GM18520 (cell line): ENCODE measurements around the gene ITPR2.
"Not testable (repeated sequence)": the region's sequence is repeated elsewhere in the genome, so short reads cannot be mapped to it uniquely, and the experiment has no call there.

Source experiments
- ATAC-seq: cut with Tn5 transposase; IDR thresholded peaks from one replicate; pipeline ENCODE4 v1.9.1; 2021; ENCODE audit not compliant: unreplicated experiment

ITPR2 gene

DNA sequence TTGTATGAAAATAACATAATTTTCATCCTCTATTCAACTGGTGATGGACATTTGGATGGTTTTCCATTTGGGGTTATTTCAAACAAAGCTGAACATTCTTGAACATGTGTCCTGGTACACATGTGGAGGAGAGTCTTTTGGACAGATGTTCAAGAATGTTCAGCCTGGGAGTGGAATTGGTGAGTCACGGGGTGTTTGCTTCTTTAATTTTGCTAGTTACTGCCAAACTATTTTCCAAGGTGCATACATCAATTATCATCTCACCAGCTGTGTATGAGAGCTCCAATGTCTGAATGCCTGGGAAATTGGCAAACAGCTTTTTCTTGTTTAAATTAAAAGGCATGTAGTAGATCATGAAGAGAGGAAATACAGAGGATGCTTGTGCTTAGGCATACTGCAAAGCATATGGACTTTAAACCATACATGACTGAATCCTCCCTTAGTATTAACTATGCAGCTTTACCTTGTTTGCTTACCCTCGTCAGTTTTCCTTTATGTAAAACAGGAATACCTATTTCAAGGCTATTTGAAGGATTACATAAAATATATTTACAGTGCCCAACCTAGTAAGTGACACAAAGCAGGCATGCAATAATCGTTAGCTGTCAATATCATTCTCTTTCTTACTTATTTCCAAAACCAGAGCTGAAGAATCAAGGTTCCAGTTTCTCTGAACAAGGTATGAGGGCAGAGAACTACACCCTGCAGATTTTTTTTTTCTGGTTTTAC is 152.1 kb downstream of the ITPR2 start:
- ATAC-seq, result no peak

- ATAC-seq, result no peak
Measured at GRCh38 chr12:26678697-26679660, 154.0 kb downstream of the ITPR2 start.

- ATAC-seq, result not testable (repeated sequence)
Measured at GRCh38 chr12:26671487-26671886, 161.5 kb downstream of the ITPR2 start.

DNA sequence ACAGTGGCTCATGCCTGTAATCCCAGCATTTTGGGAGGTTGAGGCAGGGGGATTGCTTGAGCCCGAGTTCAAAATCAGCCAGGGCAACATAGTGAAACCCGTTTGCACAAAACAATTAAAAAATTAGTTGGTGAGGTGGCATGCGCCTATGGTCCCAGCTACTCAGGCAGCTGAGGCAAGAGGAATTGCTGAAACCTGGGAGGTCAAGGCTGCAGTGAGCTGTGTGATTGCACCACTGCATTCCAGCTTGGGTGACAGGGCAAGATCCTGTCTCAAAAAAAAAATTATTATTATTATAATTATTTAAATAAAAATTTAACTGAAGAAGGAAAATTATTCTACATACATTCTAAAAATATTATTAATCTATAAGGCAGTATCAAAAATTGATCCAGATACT is 164.1 kb downstream of the ITPR2 start:
- ATAC-seq, result no peak

DNA sequence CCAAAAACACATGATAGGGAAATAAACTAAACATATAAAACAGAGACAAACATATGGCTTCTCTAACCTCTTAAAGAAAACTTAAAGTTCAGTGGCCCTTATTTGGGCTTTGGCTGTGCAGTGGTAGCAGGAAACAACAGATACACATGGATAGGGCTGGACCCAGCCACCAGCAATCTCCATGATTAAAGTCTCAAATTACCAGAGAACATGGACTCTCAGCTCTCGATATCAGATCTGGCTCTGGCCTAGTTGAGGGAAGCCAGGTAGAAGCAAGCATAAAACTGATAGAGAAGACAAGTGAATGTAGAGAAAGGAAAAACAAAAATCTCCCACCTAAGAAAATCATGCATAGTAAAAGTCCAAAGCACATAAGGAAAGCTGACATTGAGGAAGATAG is 164.8 kb downstream of the ITPR2 start:
- no peak for ATAC-seq

DNA sequence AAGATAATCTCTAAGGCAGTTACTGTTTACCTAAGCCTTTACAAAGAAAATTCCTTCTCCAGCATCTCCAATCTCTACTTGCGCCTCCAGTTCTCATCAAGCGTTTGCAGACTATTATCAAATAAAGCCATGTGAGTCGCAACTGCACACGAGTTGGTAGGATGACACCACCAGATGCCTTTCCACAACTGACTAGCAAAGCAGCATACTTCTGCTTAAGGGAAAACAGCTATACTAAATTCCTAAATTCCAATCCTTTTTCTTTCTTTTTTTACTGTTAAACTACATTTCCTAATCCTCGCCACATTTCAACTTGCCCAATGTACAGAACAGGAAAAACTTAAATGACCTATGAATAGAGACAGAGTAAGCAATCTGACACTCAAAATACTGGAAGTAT is 166.7 kb downstream of the ITPR2 start:
- ATAC-seq, result no peak

DNA sequence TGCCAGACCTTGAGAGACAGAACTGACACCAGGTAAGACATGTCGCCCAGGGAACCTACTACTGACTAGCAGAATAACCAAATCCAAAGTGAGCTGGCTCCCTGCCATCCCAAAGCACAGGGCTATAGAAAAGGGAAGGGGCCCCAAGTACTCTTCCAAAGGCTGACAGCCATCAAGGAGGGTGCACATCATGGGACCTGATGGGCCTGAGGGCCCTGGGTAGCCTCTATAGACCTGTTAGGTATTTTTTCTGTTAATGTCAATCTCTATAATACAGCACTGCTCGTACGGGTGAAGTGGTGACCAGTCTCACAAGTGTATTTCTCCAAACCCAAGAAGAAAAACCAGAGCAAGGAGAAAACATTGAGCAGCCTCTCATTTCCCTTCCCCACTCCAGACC is 171.6 kb downstream of the ITPR2 start:
- no peak for ATAC-seq

DNA sequence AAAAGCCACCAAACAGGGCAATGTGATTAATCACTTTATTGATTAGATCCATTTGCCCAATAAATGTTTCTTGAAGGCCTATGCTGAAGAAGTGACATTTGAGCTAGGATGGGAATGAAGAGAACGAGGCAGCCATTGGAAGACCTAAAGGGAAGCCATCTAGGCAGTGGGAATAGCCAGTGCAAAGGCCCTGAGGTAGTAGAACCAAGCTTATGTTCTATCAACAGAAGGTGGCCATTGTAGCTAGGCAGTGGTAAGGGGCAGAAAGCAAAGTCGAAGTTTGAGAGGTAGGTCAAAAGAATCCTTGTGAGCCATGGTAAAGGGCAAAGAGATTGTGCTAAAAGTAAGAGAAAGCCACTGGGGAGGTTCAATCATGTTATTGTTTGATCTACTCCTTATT is 173.1 kb downstream of the ITPR2 start:
- no peak for ATAC-seq

GRCh38 chr12:26658991-26659390 is 174.0 kb downstream of the ITPR2 start:
- no peak for ATAC-seq

- ATAC-seq, result no peak
Measured at GRCh38 chr12:26654623-26655022, 178.4 kb downstream of the ITPR2 start.

- ATAC-seq, result no peak
Measured at GRCh38 chr12:26651566-26652188, 181.3 kb downstream of the ITPR2 start.

GRCh38 chr12:26651036-26651435 is 182.0 kb downstream of the ITPR2 start:
- no peak for ATAC-seq

DNA sequence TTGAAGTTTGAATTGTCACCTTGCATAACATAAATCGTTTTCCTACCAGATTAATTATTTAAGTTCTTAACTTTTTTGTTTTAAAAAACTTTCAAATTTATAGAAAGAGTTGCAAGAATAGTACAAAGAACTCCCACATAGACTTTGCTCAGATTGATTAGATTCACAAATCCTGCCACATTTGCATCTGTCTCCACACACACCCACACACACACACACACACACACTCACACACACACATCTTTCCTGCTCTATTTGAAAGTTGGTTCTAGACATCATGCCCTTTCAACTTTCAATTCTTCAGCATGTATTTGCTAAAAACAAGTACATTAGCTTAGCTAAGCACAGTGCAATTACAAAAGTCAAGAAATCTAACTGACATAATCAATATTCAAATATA is 184.0 kb downstream of the ITPR2 start:
- no peak for ATAC-seq

DNA sequence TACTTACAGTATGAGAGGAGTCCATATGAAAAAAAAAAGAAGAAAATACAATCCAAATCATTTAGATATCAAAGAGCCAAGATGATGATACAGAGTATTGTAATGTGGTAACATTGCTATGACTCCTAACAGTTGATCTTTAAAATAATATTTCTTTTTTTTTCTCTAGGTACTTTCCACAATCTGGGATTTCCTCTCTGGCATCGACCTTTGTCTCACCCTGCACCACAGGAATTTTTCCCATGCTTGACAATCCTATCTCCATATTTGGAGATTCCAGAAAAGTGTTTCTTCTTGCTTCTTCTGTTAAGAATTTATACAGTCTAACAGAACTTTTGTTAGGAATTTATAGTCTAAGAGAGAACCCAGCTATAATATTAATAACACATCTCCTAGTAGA is 184.4 kb downstream of the ITPR2 start:
- no peak for ATAC-seq

GRCh38 chr12:26648066-26648465 is 184.9 kb downstream of the ITPR2 start:
- no peak for ATAC-seq

- no peak for ATAC-seq
Measured at GRCh38 chr12:26647088-26647487, 185.9 kb downstream of the ITPR2 start.

DNA sequence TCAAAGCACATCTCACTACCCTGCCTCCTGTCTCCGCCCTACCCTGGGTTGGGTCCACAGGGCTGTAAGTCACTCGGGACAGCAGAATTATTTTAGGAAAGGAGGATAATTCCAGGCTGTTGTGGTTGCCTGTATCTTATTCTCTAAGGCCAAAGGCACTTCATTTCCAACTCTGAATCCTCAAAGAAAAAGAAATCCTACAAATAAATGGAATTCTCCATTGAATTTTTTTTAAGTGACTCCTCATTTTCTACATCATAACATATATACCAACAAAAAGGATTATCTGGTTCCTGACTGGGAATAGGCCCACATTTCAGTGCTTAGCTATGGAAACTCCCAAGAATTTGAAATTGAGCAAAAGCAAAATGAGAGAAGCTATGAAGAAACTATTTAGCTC is 186.4 kb downstream of the ITPR2 start:
- no peak for ATAC-seq

DNA sequence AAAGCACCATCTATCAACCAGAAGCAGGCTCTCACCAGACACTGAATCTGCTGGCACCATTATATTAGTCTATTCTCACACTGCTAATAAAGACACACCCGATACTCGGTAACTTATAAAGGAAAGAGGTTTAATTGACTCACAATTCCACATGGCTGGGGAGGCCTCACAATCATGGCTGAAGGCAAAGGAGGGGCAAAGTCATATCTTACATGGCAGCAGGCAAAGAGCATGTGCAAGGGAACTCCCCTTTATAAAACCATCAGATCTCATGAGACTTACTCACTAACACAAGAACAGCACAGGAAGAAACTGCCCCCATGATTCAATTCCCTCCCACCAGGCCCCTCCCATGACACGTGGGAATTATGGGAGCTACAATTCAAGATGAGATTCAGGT is 188.6 kb downstream of the ITPR2 start:
- ATAC-seq, result not testable (repeated sequence)

GRCh38 chr12:26643532-26644315 is 189.3 kb downstream of the ITPR2 start:
- ATAC-seq, result no peak

DNA sequence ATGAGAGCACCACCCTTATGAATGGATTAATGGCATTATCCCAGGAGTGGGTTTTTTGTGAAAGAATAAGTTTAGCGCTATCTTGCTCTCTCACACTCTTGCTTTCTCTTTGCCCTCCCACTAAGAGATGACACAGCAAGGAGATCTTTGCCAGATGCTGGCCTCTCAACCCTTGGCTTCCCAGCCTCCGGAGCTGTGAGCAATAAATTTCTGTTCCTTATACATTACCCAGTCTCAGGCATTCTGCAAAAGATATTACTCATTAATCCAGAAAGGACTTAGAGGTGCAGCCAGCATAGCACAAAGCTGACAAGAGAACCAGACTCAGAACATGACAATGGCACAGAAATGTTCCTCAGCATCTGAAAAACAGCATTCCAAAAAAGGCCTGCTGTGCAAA is 190.6 kb downstream of the ITPR2 start:
- ATAC-seq, result no peak
